GM12801 (cell line): ENCODE measurements around the gene MECP2.
"Not testable (repeated sequence)": the region's sequence is repeated elsewhere in the genome, so short reads cannot be mapped to it uniquely, and the experiment has no call there.

Experiments
- CTCF ChIP-seq: IDR thresholded peaks from one replicate; pipeline ENCODE4 v1.5.1; 2011; ENCODE audit warnings: control low read depth; ENCODE audit not compliant: insufficient read length; ENCODE audit errors: extremely low read depth

MECP2 gene

GRCh38 chrX:154097589-154098541 is at the start of gene MECP2:
TSS of gene MECP2 (minus strand) at chrX:154097717.
- no peak for TF ChIP-seq CTCF

GRCh38 chrX:154144010-154144409 is 46.5 kb upstream of the MECP2 start, which contains the start of gene OPN1LW:
TSS of gene OPN1LW (plus strand) at chrX:154144243. CDS start at chrX:154144284, 41 bp downstream.
- not testable (repeated sequence) for TF ChIP-seq CTCF

- TF ChIP-seq CTCF, result no peak
Observed at GRCh38 chrX:154142950-154143745, 45.6 kb upstream of the MECP2 start.

- no peak for TF ChIP-seq CTCF
Observed at GRCh38 chrX:154142386-154142785, 44.9 kb upstream of the MECP2 start.

- no peak for TF ChIP-seq CTCF
Observed at GRCh38 chrX:154140742-154141141, 43.2 kb upstream of the MECP2 start.

- TF ChIP-seq CTCF, result no peak
Observed at GRCh38 chrX:154140206-154140605, 42.7 kb upstream of the MECP2 start.

- no peak for TF ChIP-seq CTCF
Observed at GRCh38 chrX:154138857-154139256, 41.3 kb upstream of the MECP2 start.
